WI38 (cell line): Measurements from ENCODE around the gene LYRM4.

Source experiments
- H3K4me3 ChIP-seq: 2 replicates; pipeline ENCODE4 v1.5.1; 2011; ENCODE audit warnings: low read depth, mild to moderate bottlenecking, control low read depth, low read length
- CTCF ChIP-seq: IDR thresholded peaks from 2 replicates; pipeline ENCODE4 v1.5.1; 2012; ENCODE audit warnings: low read depth, mild to moderate bottlenecking, control low read depth, low read length

Gene LYRM4

GRCh38 chr6:5260661-5261544, at the start of gene LYRM4, which contains the start of gene FARS2:
TSS of gene LYRM4 (minus strand) at chr6:5260950. CDS start at chr6:5260733, 217 bp downstream.
TSS of gene FARS2 (plus strand) at chr6:5261513.
- TF ChIP-seq CTCF, result no peak
- peak within 1 kb of the TSS; percentile 91 for H3K4me3 ChIP-seq

GRCh38 chr6:5308066-5308465, 47.3 kb upstream of the LYRM4 start:
- TF ChIP-seq CTCF, result no peak
- H3K4me3 ChIP-seq, result no peak overlapping the region

- no peak for TF ChIP-seq CTCF
- H3K4me3 ChIP-seq, result no peak overlapping the region
Observed at GRCh38 chr6:5307058-5307457, 46.3 kb upstream of the LYRM4 start.

- H3K4me3 ChIP-seq, result no peak overlapping the region
- no peak for TF ChIP-seq CTCF
Observed at GRCh38 chr6:5305968-5306626, 45.3 kb upstream of the LYRM4 start.

GRCh38 chr6:5303682-5304081, 42.9 kb upstream of the LYRM4 start:
- H3K4me3 ChIP-seq, result no peak overlapping the region

GRCh38 chr6:5302995-5303622, 42.4 kb upstream of the LYRM4 start:
- TF ChIP-seq CTCF, result no peak

More at GRCh38 chr6:5303682-5304081, 42.9 kb upstream of the LYRM4 start:
- TF ChIP-seq CTCF, result no peak

More at GRCh38 chr6:5302995-5303622, 42.4 kb upstream of the LYRM4 start:
- H3K4me3 ChIP-seq, result no peak overlapping the region
